Measurements from ENCODE around the gene AADACL3.

The AADACL3 gene

DNA sequence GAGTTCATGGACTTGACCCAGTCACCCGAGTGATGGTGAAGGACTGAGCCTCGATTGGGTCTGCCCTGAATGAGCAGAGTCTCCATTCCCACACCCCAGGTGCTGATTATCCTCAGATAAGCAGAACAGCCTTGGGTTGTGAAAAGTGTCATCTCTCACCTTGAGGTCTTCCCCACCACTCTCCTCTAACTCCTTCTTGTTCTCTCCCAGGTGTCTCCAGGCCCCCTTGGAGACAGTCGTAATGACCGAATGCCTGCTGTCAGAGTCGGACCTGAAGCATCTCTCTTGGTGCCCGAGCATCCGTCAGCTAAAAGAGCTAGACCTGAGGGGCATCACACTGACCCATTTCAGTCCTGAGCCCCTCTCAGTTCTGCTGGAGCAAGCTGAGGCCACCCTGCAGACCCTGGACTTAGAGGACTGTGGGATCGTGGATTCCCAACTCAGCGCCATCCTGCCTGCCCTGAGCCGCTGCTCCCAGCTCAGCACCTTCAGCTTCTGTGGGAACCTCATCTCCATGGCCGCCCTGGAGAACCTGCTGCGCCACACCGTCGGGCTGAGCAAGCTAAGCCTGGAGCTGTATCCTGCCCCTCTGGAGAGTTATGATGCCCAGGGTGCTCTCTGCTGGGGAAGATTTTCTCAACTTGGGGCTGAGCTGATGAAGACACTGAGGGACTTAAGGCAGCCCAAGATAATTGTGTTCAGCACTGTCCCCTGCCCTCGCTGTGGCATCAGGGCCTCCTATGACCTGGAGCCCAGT lies 61.1 kb downstream of the AADACL3 start:
- Histone ChIP-seq H3K79me2 (ENCODE audit: control insufficient read depth, insufficient read depth, low read length, unreplicated experiment) (no peaks in the 10 kb centered on the region), H3K4me3 (ENCODE audit: low read depth, low read length) (no peak overlapping the region), H2AFZ (ENCODE audit: low read length, unreplicated experiment) (no peak overlapping the region), H3K27ac (ENCODE audit: low read depth, low read length) (no peak overlapping the region), H3K4me1 (ENCODE audit: control insufficient read depth, insufficient read depth, low read length, unreplicated experiment) (no peaks in the 10 kb centered on the region), H3K36me3 (ENCODE audit: insufficient read depth, low read length) (no peaks in the 10 kb centered on the region), H3K27me3 (ENCODE audit: insufficient read depth, low read length) (peaks cover 5% of the 10 kb centered on the region; the same call in 1 of the 2 replicates)

All from ACC112 (cell line).